Psoas muscle (tissue), 8 donors: ENCODE measurements around the gene SLC6A17. TPM values are rescaled to one million over a fixed set of nuclear protein-coding genes. Genes with fewer than 3 reads are reported as not detected.

Experiments used
- ATAC-seq, 4 donors: fragments of 200-7000 bp; cut with Tn5 transposase; one replicate each; pipeline ENCODE4 v1.9.1; 2020; ENCODE audit warnings: moderate library complexity in 3 of 4, mild to moderate bottlenecking in 2 of 4
- DNase-seq, 2 donors: peaks; one replicate each; pipeline ENCODE4 v3.0.0-alpha.2; 2020
- H3K27ac ChIP-seq: fragments of 200-600 bp; one replicate; pipeline ENCODE4 v1.8.0; 2022
- H3K27me3 ChIP-seq, 3 donors: fragments of 200-600 bp in 1 of 3; one replicate each; pipeline versions ENCODE4 v1.6.1 to v1.8.0; 2013 to 2022; ENCODE audit warnings: low read length in 2 of 3, mild to moderate bottlenecking in 2 of 3, moderate library complexity in 1 of 3; ENCODE audit not compliant: insufficient read depth in 3 of 3
- H3K36me3 ChIP-seq, 2 donors: fragments of 200-600 bp in 1 of 2; one replicate each; pipeline versions ENCODE4 v1.6.1 to v1.8.0; 2013 to 2022; ENCODE audit warnings: low read depth in 1 of 2, mild to moderate bottlenecking in 1 of 2, moderate library complexity in 1 of 2; ENCODE audit not compliant: insufficient read depth in 1 of 2
- H3K4me1 ChIP-seq: fragments of 200-600 bp; one replicate; pipeline ENCODE4 v1.8.0; 2022
- H3K4me3 ChIP-seq: fragments of 200-600 bp; one replicate; pipeline ENCODE4 v1.8.0; 2022; ENCODE audit warnings: mild to moderate bottlenecking
- H3K9me3 ChIP-seq: fragments of 200-600 bp; one replicate; pipeline ENCODE4 v1.8.0; 2022
- WGBS, 3 donors: extraction: QIAGEN DNeasy Blood & Tissue Kit; methylation state at CpG; one replicate each; pipeline versions ENCODE4 v1.1.6 to v1.1.7; 2013; 5-methylcytosine and 5-hydroxymethylcytosine counted together
- intact Hi-C, 2 donors: fragments of 100-400 bp; cut with DNase I; formaldehyde crosslinking; loops; one replicate each; pipeline versions ENCODE4 v1.11.0 to v1.14.2; 2022
- polyA plus RNA-seq, 3 donors: library from polyadenylated mRNA; stranded (reverse); fragments of 200-250 nt; gene quantifications; one replicate each; pipeline ENCODE4 v1.2.3, GENCODE V29; 2013
- total RNA-seq, 4 donors: library from RNA; stranded (reverse); fragmentation: NEBNext Ultra II Directional in 2 of 4; extraction: Animal tissue kit (Norgen Biotek cat#: 25700) in 2 of 4; gene quantifications; one replicate each; pipeline versions ENCODE4 v1.2.1 to v1.2.4, GENCODE V29; 2021 to 2023
- TF ChIP-seq, protein P1 (sequence below): fragments of 200-600 bp; IDR thresholded peaks from one replicate; pipeline ENCODE4 v1.8.0; 2022; ENCODE audit warnings: antibody characterized with exemption
- donor health status: healthy with polysubstance abuse.
- donor health status: DM: no; HTN: no; CAD: no; lungs with moderate emphysema.
- donor health status: Bipolar disorder and iron deficiency.
- donor health status: healthy.
- donor health status: DM: yes; HTN: yes; CAD: no.
- donor health status: DM: no; HTN: no; CAD: no.
- donor health status: DM: no; HTN: no; CAD: no.
- donor health status: DM: yes; HTN: yes; CAD: no.

SLC6A17 gene
- total and polyA plus RNA-seq, 7 donors, result 0.03 to 0.19 (median 0.10) TPM

DNA sequence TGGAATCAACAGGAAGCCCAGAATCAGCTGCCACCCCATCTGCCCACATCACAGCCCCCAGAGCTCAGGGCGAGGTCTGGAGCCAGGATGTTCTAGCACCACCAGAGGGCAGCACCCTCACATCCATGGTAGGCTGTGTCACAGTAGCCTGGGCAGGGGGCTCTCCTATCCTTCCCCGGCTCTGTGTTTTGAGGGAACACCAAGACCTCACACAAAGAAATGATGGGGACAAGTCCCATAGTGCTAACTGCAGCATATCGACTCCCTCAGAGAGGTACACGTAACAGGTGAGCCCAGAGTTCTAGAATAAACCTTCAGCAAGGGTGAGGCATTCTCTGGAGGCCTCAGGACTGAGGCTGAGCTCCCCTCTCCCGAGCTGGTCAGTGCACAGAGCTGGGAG is 57.5 kb downstream of the SLC6A17 start:
- H3K4me3 ChIP-seq, result no peak overlapping the region
- intact Hi-C loops, result loop anchor here (1.0 to 10.0 kb wide), 3 partner anchors 104 to 287 kb away; no protein-coding TSS in a partner anchor
- H3K36me3 ChIP-seq, result no peaks in the 10 kb centered on the region
- DNase-seq (peak; percentile 68 to 77), ATAC-seq (peak; percentile 55 to 68 (median 60))
- no peaks in the 10 kb centered on the region for H3K9me3 ChIP-seq
- WGBS, 3 donors, result 28 to 34% (median 30%) methylated on average over 5 of the region's 5 CpGs
- H3K27me3 ChIP-seq, result peaks cover 0 to 10% (median 3%) of the 10 kb centered on the region in 3 donors
- H3K4me1 ChIP-seq, result no peaks in the 10 kb centered on the region
- TF ChIP-seq, protein P1, sequence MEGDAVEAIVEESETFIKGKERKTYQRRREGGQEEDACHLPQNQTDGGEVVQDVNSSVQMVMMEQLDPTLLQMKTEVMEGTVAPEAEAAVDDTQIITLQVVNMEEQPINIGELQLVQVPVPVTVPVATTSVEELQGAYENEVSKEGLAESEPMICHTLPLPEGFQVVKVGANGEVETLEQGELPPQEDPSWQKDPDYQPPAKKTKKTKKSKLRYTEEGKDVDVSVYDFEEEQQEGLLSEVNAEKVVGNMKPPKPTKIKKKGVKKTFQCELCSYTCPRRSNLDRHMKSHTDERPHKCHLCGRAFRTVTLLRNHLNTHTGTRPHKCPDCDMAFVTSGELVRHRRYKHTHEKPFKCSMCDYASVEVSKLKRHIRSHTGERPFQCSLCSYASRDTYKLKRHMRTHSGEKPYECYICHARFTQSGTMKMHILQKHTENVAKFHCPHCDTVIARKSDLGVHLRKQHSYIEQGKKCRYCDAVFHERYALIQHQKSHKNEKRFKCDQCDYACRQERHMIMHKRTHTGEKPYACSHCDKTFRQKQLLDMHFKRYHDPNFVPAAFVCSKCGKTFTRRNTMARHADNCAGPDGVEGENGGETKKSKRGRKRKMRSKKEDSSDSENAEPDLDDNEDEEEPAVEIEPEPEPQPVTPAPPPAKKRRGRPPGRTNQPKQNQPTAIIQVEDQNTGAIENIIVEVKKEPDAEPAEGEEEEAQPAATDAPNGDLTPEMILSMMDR, result peak; percentile 92
- no peak overlapping the region for H3K27ac ChIP-seq

DNA sequence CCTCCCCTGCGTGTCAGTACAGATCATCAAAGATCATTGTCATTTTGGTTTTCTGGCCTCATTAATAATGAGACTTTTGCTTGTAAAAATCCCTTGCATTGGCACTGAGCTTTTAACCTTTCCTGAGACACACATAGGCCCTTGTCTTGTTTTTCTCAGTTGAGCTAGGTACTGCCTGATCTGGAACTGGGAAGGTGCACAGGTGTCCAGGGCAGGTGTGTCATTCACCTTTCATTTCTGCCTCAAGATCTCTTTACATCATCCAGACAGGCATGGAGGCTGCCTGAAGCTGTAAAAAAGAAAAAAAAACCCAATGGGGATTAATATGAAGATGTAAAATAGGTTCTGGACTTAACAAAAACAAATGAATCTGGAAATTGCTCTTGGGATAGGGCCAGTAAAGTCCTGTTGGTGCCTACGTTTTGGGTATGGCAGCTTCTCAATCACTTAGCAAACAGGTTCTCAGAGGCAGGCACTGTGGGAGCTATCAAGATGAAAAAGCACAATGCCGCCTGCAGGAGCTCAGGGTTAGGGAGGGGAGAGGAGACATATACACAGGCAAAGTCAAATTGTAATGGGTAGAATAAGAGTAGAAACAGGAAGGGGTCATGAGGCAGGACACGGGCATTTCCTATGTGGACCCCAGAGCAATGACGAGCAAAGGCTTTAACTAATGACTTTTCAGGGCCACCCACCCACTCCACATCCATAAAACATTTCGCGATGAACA is 58.8 kb downstream of the SLC6A17 start:
- DNase-seq (no peak), ATAC-seq (no peak)
- Histone ChIP-seq H3K9me3 (no peaks in the 10 kb centered on the region), H3K27me3 (peaks cover 0 to 18% (median 3%) of the 10 kb centered on the region in 3 donors), H3K36me3 (no peaks in the 10 kb centered on the region), H3K4me1 (no peaks in the 10 kb centered on the region), H3K27ac (peak overlapping the region; percentile 67), H3K4me3 (peak overlapping the region; percentile 72)
- WGBS, 3 donors, result 59 to 69% (median 68%) methylated on average over 7 of the region's 7 CpGs
- intact Hi-C loops, result loop anchor here in 1 of 2 donors (10.0 kb wide), 1 partner anchor 286 kb away; no protein-coding TSS in a partner anchor
- TF ChIP-seq, protein P1, result no peak

DNA sequence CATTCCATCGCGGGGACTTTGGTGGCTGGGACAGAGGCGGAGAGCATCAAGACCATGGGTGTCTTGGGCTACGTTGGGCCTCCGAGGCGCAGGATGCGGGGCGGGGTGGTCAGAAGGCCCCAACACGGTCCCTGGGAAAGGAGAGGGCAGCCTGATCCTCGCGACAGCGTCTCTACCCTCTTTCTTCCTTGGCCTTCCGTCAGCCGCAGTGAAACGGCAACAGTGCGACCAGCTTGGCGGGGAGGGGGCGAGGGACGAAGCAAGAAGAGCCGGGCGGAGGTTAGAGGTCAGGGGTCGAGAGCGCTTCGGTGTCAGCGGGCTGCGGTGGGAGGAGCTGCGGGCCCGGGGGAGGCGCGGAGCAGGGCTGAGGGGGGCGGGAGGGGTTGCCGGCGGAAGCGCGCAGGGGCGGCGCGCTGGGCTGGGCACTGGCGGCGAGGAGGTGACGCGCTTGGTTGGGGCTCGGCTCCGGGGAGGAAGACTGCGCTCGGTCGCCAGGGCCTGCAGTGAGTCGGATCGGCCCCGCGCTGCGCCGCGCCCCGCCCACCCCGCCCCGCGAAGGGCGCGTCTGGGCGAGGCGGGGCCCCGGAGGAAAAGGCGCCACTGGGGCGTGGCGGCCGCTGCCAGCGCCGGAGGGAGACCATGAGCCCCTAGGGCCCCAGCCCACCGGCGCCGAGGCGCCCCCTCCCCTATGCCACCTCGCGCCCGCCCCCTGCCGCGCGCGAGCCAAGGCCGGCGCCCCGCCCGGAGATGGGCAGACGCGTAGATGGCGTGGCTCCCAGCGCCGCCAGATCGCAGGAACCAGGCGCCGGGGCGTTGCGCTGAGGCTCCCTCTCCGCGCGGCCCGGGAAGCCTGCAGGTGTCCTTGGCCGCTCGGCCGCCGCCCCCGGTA is 59.7 kb downstream of the SLC6A17 start, which contains the start of gene KCNC4:
KCNC4 (plus strand) TSS at position 600 of the 889 bp plus-strand sequence. CDS start 1,186 bp downstream, outside the sequence.
- peak within 1 kb of the TSS; percentile 72 for H3K4me3 ChIP-seq
- DNase-seq (peak; percentile 91 to 93), ATAC-seq (peak; percentile 78 to 87 (median 84))
- TF ChIP-seq, protein P1, result no peak
- no peaks in the 10 kb centered on the region for H3K36me3 ChIP-seq
- no peaks in the 10 kb centered on the region for H3K9me3 ChIP-seq
- H3K27me3 ChIP-seq, result peaks cover 0 to 18% (median 3%) of the 10 kb centered on the region in 3 donors
- no peaks in the 10 kb centered on the region for H3K4me1 ChIP-seq
- WGBS, 3 donors, result 3 to 7% (median 3%) methylated on average over 42 to 103 of the region's 103 CpGs
- intact Hi-C loops, result loop anchor here in 1 of 2 donors (10.0 kb wide), 1 partner anchor 285 kb away; no protein-coding TSS in a partner anchor
- H3K27ac ChIP-seq, result peak within 1 kb of the TSS; percentile 67

GRCh38 chr1:110210604-110211495 is 60.6 kb downstream of the SLC6A17 start:
- Histone ChIP-seq H3K36me3 (no peaks in the 10 kb centered on the region), H3K27me3 (peaks cover 0 to 18% (median 3%) of the 10 kb centered on the region in 3 donors), H3K9me3 (no peaks in the 10 kb centered on the region), H3K27ac (peak overlapping the region; percentile 67), H3K4me1 (no peaks in the 10 kb centered on the region), H3K4me3 (peak overlapping the region; percentile 72)
- intact Hi-C loops, result no loop called here
- TF ChIP-seq, protein P1, result no peak
- WGBS, 3 donors, result 1% methylated on average over 84 to 101 of the region's 101 CpGs
- DNase-seq, result peak; percentile 50 to 66
- peak; percentile 21 to 43 (median 34) for ATAC-seq
